ENCODE data around the gene CKB.

CKB gene

GRCh38 chr14:103500148-103500990 is 22.3 kb downstream of the CKB start:
- DNase-seq (ENCODE audit: low read depth in 1 of 2, low spot score in 1 of 2): peak; percentile 38 to 68
- Histone ChIP-seq H3K4me3 (replicated peaks; ENCODE audit: insufficient read depth, low read length) (no peak overlapping the region), H3K27ac (replicated peaks) (no peak overlapping the region), H3K27me3 (ENCODE audit: insufficient read depth, poor library complexity, severe bottlenecking) (no peaks in the 10 kb centered on the region)
- no peak for TF ChIP-seq REST (IDR thresholded peaks at IDR 0.05; ENCODE audit: insufficient replicate concordance, low read depth)
- TF ChIP-seq GABPA (IDR thresholded peaks at IDR 0.05; ENCODE audit: low read depth): no peak
- peak; percentile 71 for TF ChIP-seq CTCF (IDR thresholded peaks at IDR 0.05; ENCODE audit: insufficient read depth, low read length)
- TF ChIP-seq SPI1 (IDR thresholded peaks at IDR 0.05; ENCODE audit: borderline replicate concordance, low read depth): no peak
- no peak for TF ChIP-seq POLR2AphosphoS5 (IDR thresholded peaks at IDR 0.05; ENCODE audit: low read depth)

GRCh38 chr14:103499709-103500108 is 22.9 kb downstream of the CKB start:
- DNase-seq (ENCODE audit: low read depth in 1 of 2, low spot score in 1 of 2): no peak
- no peak overlapping the region for H3K27ac ChIP-seq (replicated peaks)
- no peaks in the 10 kb centered on the region for H3K27me3 ChIP-seq (ENCODE audit: insufficient read depth, poor library complexity, severe bottlenecking)
- H3K4me3 ChIP-seq (replicated peaks; ENCODE audit: insufficient read depth, low read length): no peak overlapping the region
- TF ChIP-seq CTCF (IDR thresholded peaks at IDR 0.05; ENCODE audit: insufficient read depth, low read length) (no peak), GABPA (IDR thresholded peaks at IDR 0.05; ENCODE audit: low read depth) (no peak), SPI1 (IDR thresholded peaks at IDR 0.05; ENCODE audit: borderline replicate concordance, low read depth) (no peak), REST (IDR thresholded peaks at IDR 0.05; ENCODE audit: insufficient replicate concordance, low read depth) (no peak), POLR2AphosphoS5 (IDR thresholded peaks at IDR 0.05; ENCODE audit: low read depth) (no peak)

- H3K27ac ChIP-seq (replicated peaks): no peak overlapping the region
These were observed 25.9 kb downstream of the CKB start for GRCh38 chr14:103496776-103497175.

More at GRCh38 chr14:103496776-103497175, 25.9 kb downstream of the CKB start:
- DNase-seq (ENCODE audit: low read depth in 1 of 2, low spot score in 1 of 2): no peak
- TF ChIP-seq SPI1 (IDR thresholded peaks at IDR 0.05; ENCODE audit: borderline replicate concordance, low read depth) (no peak), POLR2AphosphoS5 (IDR thresholded peaks at IDR 0.05; ENCODE audit: low read depth) (no peak), CTCF (IDR thresholded peaks at IDR 0.05; ENCODE audit: insufficient read depth, low read length) (no peak), GABPA (IDR thresholded peaks at IDR 0.05; ENCODE audit: low read depth) (no peak), REST (IDR thresholded peaks at IDR 0.05; ENCODE audit: insufficient replicate concordance, low read depth) (no peak)
- Histone ChIP-seq H3K4me3 (replicated peaks; ENCODE audit: insufficient read depth, low read length) (no peak overlapping the region), H3K27me3 (ENCODE audit: insufficient read depth, poor library complexity, severe bottlenecking) (no peaks in the 10 kb centered on the region)
